Nucleus accumbens (tissue), 56 donors: ENCODE data around the gene SPATC1L.
"Not testable (repeated sequence)": the region's sequence is repeated elsewhere in the genome, so short reads cannot be mapped to it uniquely, and the experiment has no call there.

ENCODE experiments used
- DNase-seq, 56 donors: peaks; one replicate each; lab custom pipeline; 2025; lab: John Stamatoyannopoulos, UW

The SPATC1L gene

DNA sequence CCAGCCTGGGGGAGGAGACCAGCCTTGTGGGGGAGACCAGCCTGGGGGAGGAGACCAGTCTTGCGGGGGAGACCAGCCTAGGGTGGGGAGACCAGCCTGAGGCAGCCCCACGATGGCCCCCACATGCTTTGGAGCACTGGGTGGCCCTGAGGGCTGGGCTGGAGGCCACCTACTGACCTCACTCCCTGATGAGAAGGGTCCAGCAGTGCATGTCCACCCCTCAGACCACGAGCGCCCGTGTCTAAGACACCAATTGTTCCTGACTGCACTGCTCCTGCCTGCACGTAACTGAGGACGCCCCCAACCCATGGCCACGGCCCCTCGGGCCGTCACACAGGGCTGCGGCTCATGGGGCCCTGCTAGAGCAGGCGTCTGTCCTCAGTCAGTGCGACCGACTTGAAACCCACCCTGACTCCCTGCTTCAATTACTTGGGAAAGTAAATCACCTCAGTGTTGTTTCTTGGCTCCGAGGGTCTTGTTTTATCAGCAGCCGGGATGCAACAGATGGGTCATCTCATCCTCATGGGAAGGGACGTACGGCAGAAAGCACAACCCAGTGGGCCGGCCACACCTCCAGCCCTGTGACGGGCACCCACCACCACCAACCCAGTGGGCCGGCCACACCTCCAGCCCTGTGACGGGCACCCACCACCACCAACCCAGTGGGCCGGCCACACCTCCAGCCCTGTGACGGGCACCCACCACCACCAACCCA is at the start of gene SPATC1L:
TSS of gene SPATC1L (minus strand) at position 550 of the 715 bp plus-strand sequence. CDS start 1,643 bp downstream, outside the sequence.
- peak in 37 of 56 donors; percentile 19 to 92 (median 69) for DNase-seq

DNA sequence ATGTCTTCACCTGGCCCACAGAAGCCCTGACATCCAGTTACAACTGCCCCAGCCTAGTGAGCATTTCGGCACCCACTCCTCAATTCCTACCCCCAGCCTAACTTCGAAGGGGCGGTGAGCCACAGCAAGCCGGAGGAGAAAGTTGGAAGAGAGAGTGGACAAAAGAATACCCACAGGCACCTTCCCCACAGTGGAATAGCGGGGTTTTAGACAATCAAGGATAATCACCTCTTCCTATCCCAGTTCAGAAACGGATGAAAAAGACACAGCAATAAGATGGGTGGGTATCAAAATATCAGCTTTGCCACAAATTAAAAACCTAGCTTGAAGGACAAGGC is 45.6 kb upstream of the SPATC1L start:
- no peak for DNase-seq

DNA sequence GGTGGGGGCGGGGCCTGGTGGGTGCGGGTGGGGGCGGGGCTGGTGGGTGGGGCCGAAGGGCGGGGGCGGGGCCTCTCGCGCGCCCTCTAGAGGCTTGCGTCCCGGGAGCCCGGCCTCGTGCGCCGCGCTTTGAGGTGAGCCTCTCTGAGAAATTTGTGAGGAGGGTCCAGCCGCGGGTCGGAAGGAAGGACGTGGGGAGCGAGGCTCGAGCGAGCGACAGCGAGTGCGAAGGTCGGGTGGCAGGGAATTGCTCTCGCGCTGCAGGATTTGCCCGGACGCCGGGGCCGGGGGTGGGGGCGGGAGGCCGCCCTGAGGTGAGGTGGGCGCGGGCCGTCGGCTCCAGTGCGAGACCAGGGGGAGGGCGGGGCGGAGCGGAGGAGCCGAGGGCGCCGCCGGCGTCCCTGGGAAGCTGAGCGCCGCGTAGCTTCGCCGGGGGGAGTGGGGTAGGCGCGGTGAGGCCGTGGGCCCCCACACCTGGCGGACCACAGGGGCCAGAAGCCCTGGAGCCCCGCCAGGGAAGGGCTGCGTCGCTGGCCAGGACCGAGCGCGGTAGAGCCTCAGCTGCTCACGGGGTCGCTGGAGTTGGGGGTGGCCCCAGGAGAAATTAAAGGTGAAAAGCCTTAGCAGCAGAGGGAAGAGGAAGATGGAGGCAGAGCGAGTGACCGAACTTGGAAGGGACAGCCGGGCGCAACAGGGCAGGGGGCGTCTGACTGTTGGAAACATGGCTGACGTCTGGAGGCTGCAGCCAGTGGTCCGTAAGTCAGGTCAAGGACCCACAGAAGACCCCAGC is 45.1 kb upstream of the SPATC1L start:
- peak in 9 of 56 donors; percentile 52 to 88 (median 75) for DNase-seq

DNA sequence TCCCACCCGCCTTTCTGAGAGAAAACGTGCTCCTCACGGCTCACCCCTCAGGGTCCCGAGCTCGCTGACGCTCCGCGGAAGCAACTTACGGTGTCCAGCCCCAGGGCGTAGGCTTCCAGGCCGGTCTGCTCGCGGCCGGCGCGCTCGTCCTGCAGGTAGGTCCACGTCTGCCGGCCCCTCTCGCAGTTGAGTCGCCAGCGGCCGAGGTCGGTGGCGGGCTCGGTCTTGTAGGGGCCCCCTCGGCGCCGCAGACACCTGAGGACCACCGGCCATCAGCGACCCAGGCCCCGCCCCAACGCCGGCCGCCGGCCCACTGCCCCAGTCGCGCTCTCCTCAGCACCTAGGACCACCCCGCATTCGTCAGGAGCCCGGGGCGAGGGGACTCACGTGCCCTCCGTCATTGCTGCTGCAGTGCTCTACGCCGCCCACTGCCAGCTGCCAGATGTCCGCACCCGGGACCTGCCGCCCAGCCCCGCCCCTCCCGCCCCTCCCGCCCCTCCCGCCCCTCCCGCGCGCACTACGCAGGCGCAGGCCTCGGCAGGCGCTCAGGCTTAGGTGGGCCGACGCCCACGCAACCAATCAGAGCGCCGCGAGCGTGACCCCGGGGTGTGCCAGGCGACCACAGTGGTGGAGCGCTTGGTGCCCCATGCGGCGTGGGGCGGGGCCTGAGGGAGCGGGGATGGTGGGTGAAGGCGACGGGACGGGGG is 44.2 kb upstream of the SPATC1L start, which contains the start of gene LSS:
TSS of gene LSS (minus strand) at position 430 of the 707 bp plus-strand sequence. CDS start at position 401, 29 bp downstream.
- peak; percentile 38 to 99 (median 95) for DNase-seq

DNA sequence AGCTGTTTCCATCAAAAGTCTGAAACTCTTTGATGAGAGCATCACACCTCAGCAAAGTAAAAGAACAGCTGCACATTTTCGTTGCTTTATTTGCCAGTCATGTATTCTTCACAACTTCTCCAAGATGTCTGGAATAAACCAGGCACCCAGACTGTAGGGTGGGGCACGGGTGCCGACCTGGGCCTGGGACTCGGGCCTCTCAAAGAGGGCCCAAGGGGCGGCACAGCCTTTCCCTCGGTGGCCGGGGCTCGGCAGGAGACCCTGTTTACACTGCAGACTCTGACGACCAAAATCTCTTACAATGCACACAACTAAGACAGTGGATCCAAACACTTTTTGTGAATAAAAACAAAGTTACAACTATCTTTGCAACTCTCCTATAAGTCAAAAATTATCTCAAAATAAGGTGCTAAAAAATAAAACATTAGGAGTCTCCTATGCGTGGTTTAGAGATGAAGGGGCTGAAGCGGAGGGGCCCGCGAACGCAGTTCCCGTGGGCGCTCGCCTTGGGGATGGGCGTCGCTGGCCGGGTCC is 43.6 kb upstream of the SPATC1L start:
- peak in 3 of 56 donors; percentile 7 to 44 (median 39) for DNase-seq

DNA sequence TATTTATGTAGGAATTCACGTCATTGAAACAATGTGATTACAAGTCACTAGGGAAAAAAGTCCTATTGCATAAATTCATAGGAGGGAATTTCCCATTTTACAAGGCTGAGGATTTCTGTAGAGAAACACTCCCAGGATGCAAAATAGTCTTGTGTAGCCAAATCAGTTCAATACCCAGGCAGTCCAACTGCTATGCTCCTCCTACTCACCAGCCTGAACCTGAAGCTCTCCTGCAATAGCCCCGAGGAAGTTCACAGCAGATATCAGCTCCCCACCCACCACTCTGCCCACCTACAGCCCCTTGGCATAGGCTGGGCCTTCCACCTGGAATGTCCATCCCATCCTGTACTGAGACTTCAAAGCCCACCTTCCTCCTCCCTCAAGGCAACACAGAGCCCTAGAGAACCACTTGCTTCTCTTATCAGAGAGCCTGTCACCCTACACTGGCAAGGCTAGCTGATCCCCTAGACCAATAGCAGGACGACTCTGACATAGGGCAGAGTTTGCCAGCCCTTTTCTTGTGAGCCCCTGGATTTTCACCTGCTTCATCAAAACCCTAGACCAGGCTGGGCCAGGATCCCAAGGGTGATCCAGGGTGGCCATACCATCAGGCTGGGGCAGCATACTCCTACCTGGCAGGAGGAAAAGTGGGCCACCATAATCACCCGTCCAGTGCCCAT is 42.8 kb upstream of the SPATC1L start:
- DNase-seq, result no peak

DNA sequence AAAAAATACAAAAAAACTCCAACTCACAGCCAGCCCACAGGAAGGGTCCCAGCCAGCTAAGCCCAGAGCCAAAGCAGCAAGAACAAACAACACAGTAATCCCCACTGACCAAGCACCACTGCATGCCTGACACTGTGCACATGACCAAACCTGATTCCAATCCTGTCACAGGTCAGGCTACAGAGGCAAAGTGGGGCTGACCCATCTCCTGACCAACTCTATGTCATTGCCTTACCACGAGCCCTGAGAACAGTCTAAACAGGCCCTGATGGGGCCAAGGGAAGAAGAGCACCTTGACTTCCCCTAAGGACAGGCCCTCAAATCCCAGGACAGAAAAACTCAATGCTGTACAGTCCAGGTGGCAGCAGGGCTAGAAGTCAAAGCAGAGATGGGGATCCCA is 41.9 kb upstream of the SPATC1L start:
- DNase-seq, result peak in 1 of 56 donors; percentile 5

DNA sequence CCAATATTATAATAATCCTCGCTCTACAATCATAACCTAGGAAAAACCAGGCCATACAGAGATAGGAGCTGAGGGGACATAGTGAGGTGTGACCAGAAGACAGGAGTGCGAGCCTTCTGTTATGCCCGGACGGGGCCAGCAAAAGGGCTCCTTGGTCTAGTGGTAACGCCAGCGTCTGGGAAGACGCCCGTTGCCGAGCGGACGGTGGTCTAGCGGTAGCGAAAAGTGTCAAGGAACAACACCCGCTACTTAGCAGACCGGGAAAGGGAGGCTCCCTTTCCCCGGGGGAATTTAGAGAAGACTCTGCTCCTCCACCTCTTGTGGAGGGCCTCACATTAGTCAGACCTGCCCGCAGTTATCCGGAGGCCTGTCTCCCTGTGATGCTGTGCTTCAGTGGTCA is 39.4 kb upstream of the SPATC1L start:
- DNase-seq, result not testable (repeated sequence)

DNA sequence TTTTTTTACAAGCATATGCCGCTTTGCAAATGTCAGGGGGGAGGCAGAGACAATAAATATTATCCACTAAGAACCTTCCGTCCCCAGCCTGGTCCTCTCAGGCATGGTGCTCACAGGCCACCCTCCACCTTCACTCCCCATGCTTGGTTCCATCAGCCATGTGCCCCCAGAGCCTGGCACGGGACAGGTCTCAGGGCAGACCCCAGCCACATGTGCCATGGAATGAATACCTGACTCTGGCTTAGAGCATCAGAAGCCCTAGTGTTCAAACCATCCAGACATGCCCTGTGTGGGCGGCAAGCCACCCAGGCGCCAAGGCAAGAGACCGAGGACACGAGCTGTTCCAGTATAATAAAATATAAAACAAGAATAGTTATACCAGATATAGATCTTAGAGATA is 39.0 kb upstream of the SPATC1L start:
- no peak for DNase-seq

DNA sequence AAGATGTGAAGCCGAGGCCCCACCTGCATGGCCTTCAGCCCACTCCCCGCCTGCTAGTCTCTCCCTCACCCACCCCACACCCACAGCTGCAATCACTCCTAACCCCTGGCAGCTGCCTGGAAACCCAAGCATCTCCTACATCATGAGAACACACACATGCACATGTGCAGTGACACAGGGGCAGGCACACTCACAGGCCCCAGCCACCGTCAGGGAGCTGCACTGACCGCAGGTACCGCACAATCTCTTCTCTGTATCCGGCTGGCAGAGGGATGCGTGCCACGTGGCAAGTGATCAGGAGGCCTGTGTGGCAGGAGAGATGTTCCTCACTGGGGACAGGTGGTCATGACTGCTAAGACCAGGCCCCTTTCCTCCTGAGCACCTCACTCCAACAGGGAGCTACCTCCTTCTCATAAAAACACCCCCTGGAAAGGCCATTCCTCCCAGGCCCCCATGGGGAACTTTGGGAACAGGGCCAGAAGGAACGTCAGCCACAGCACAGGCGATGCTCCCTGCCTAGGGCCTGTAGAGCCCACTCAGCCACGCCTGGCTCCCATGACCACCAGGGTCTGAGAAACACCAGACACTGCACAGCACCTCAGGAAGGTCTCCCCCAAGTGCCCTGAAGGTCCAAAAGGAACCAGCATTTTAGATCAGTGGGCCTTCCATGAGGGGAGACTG is 38.3 kb upstream of the SPATC1L start:
- peak in 1 of 56 donors; percentile 38 for DNase-seq

DNA sequence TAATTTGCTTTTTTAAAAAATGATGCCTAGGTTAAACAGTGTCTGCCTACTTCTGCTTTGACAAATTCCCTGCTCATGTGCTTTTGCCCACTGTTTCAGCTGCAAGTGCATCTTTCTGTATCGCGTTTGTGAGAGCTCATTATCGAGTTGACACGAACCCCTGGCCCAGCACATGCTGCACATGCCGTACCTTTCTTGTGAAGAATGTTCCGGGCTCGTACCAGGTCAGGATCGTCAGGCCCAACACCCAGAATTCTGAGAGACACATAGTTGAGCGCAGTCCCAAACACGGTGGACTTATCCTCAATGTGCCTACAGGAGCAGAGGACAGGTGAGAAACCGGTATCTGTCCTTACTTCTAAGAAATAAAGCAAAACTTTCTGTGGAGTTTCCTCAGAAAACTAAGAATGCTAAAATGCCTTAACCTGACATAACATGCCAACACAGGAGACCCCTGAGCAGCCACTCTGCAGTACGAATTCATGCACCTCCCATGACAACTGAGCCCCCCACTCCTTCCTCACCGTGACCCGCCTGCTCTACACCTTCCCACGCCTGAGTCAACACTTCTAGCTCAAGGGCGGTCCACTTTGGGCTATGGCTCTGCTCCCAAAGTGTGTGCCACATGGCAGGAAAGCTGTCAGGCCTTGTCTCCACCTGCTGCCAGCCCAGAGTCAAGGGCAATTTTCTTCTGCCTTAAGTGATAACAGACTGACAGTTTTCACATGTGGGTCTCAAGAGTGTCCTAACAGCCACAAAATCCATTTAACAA is 37.6 kb upstream of the SPATC1L start:
- DNase-seq, result no peak

DNA sequence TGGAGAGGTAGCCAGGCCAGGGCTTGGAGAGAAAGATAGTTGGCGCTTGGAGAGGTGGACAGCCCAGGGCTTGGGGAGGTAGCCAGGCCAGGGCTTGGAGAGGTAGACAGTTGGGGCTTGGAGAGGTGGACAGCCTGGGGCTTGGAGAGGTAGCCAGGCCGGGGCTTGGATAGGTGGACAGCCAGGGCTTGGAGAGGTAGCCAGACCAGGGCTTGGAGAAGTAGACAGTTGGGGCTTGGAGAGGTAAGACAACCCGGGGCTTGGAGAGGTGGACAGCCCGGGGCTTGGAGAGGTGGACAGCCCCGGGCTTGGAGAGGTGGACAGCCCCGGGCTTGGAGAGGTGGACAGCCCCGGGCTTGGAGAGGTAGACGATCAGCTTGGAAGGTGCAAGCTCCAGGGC is 36.6 kb upstream of the SPATC1L start:
- DNase-seq, result no peak

DNA sequence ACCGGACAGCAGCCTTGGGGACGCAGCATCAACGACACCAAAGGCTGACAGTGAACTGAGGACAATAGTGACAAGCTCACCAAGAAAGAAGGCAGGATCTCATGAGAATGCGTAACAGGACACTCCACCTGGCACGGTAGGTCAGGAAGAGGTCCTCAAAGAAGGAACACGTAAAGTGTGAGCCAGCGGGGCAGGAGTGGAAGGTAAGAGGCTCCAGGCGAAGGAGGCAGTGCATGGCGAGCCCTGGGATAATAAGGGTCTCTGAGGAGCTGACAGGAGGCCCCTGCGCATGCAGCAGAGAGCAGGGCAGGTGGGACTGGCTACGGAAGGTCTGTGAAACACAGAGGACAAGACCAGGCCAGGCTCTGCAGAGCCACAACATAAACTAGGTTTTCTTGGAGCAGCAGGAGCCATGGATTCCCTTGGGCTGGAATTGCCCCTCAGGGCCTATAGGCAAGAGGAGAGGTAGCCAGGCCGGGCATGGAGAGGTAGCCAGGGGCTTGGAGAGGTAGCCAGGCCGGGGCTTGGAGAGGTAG is 36.1 kb upstream of the SPATC1L start:
- no peak for DNase-seq

DNA sequence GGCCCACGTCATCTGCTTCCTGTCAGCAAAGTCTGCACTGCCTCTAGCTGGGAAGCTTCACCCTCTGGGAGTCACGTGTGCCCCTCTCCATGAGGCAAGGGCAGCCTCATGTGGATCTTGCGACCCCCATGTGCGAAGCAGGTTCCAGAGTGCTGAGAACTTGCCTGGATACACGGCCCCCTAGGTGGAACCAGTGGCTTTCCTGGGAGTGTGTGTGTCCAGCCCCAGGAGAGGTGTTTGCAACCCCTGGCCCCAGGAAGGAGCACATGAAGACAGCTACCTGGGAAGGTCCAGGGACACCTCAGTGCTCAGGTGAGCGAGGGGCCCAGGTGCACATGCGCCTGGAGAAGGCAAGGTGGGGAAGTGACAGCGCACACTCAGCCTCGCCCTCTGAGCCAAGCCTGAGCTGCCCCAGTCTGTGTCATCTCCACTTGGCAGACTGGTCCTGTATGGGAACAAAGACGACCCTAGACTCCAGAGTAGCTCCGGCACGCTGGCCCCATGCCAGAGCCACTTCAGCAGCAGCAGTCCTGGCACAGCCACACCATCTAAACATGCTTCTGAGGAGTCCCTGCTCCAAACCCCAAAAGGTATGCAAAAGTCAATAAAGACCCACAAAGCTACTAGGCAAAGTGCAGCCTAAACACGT is 35.5 kb upstream of the SPATC1L start:
- DNase-seq, result peak in 4 of 56 donors; percentile 9 to 60 (median 27)

DNA sequence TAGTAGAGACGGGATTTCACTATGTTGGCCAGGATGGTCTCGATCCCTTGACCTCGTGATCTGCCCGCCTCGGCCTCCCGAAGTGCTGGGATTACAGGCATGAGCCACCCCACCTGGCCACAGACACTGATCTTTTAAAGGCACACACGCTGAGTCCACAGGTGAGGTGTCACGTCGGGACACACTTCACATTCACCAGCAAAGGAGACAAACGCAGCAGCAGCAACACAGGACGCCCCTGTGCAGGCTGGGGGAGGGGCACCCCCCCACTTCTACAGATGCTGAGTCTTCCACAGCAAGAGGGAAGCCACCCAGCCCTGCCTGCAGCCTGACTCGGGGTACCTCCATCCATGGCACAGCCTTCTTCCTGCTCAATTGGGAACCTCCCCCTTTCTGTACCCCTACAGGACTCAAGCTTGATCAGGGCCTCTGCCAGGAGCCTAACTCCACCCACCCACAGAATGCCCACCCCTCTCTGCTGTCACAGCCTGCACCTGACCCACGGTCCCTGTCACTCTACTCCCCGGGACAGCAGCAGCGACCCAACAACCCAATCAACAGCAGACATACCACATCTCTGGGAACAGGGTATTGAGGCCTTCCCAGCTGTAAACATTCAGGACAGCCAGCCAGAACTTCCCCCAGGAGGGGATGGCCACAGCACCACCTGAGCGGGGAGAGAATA is 34.8 kb upstream of the SPATC1L start:
- no peak for DNase-seq

DNA sequence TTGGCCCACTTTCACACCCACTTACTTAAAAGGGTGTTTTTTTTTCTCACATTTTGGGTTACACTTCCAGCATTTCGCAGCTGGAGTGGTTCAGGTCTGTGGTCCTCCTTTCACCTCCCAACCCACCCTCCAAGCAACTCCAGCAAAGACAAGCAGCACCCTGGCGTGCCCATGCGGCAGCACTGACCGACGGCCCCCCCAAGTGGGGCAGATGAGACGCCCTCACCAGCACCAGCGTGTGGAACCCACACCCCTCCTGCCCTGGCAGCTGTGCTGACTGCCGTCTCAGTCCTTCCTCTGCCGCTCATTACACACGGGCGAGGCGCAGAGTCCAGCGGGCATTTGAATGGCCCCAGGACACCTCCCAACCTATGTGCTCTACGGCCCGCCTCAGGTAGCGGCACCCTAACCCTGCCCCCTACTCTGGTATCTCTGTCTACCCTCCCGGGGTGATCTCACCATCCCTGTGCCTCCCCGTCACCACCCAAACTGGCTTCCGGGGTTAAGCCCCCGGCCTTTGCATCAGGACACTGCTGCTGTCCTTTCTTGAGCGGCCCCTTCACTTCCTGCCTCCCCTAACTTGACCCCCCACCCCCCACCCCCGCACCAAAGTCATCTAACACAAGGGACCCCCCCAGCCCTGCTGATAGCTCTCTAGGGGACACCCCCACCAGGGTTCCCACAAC is 33.4 kb upstream of the SPATC1L start:
- no peak for DNase-seq
